Measurements from ENCODE around the gene ERBB3.
A peak's percentile ranks its signal among the peaks of the same experiment; 100 is the strongest.
"Not testable (repeated sequence)": the region's sequence is repeated elsewhere in the genome, so short reads cannot be mapped to it uniquely, and the experiment has no call there.

Gene ERBB3

DNA sequence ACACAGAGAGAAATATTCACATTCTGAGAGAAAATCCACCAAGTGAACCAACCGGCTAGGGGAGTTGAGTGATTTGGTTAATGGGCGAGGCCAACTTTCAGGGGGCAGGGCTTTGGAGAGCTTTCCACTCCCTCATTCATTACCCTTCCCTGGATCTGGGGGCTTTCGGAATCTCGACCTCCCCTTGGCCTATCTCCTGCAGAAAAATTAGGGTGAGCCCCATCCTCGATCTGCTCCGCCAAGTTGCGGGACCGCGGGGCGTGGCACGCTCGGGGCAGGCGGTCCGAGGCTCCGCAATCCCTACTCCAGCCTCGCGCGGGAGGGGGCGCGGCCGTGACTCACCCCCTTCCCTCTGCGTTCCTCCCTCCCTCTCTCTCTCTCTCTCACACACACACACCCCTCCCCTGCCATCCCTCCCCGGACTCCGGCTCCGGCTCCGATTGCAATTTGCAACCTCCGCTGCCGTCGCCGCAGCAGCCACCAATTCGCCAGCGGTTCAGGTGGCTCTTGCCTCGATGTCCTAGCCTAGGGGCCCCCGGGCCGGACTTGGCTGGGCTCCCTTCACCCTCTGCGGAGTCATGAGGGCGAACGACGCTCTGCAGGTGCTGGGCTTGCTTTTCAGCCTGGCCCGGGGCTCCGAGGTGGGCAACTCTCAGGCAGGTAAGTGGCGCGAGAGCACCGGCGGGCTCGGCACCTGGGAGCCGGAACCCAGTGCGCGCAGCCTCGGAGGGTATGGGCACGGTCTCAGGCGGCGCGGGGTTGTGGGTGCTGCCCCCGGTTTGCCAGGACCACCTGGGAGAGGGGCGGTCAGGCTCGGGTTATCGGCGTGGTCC, at the start of gene ERBB3:
Gene ERBB3 (plus strand): TSS at position 443 of the 833 bp plus-strand sequence. CDS start 136 bp downstream, at position 579.
- DNase-seq, result peak; percentile 90

DNA sequence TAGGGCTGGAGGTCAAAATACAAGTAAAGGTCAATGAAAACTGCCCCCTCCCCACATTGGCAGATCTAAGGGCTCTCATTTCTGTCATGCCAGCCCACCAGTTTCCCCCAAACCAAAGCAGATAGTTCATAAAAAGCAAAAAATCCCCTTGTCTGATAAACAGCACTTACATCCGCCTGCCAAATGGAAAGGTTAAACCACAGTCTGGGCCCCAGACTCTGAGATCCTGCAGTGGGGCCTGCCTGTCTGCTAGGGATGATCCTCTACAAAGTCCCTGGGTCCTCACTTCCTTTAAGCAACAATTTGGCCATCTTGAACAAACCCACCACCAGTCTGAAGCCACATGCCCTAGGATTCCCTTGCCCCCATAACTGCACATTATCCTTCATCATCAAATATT, 48.0 kb upstream of the ERBB3 start:
- DNase-seq, result no peak

DNA sequence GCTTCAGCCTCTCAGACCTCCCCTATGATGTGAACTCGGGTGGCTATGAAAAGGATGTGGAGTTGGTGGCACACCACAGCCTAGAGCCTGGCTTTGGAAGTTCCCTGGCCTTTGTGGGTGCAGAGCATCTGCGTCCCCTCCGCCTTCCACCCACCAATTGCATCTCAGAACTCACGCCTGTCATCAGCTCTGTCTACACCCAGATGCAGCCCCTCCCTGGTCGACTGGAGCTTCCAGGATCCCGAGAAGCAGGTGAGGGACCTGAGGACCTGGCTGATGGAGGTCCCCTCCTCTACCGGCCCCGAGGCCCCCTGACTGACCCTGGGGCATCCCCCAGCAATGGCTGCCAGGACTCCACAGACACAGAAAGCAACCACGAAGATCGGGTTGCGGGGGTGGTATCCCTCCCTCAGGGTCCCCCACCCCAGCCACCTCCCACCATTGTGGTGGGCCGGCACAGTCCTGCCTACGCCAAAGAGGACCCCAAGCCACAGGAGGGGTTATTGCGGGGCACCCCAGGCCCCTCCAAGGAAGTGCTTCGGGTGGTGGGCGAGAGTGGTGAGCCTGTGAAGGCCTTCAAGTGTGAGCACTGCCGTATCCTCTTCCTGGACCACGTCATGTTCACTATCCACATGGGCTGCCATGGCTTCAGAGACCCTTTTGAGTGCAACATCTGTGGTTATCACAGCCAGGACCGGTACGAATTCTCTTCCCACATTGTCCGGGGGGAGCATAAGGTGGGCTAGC, 45.2 kb upstream of the ERBB3 start:
- no peak for DNase-seq

DNA sequence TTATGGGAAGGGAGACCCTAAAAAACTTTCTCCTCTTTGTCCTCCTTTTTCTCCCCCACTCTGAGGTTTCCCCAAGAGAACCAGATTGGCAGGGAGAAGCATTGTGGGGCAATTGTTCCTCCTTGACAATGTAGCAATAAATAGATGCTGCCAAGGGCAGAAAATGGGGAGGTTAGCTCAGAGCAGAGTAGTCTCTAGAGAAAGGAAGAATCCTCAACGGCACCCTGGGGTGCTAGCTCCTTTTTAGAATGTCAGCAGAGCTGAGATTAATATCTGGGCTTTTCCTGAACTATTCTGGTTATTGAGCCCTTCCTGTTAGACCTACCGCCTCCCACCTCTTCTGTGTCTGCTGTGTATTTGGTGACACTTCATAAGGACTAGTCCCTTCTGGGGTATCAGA, 42.8 kb upstream of the ERBB3 start:
- no peak for DNase-seq

DNA sequence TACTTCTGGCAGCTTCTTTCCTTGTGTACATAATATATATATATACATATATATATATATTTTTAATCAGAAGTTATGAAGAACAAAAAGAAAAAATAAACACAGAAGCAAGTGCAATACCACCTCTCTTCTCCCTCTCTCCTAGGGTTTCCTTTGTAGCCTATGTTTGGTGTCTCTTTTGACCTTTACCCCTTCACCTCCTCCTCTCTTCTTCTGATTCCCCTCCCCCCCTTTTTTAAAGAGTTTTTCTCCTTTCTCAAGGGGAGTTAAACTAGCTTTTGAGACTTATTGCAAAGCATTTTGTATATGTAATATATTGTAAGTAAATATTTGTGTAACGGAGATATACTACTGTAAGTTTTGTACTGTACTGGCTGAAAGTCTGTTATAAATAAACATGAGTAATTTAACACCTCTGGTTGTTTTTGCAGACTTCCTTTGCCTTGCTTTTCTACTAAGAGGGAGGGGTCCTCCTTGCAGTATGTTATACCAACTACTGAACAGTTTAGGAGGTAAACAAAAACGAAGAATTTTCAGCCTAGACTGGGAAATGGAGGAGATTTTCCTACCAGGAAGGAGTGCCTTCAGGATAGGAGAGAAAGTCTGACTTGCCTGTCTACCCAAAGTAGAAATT, 41.8 kb upstream of the ERBB3 start:
- DNase-seq, result no peak

DNA sequence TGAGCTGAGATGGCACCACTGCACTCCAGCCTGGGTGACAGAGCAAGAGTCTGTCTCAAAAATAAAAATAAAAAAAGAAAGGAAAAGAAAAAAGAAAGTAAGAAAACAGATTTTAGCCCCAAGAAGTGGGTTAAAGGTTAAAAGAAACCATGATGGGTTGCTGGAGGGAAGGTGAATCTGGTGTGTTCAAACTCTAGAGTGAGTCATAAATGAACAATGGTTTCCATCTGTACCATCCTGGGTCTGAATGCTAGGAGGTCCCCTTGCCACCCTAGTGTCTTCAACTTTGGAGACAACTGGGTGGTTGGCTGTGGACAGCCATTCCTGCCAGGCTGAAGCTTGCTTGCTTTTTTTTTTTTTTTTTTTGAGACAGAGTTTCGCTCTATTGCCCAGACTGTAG, 39.8 kb upstream of the ERBB3 start:
- DNase-seq, result no peak

DNA sequence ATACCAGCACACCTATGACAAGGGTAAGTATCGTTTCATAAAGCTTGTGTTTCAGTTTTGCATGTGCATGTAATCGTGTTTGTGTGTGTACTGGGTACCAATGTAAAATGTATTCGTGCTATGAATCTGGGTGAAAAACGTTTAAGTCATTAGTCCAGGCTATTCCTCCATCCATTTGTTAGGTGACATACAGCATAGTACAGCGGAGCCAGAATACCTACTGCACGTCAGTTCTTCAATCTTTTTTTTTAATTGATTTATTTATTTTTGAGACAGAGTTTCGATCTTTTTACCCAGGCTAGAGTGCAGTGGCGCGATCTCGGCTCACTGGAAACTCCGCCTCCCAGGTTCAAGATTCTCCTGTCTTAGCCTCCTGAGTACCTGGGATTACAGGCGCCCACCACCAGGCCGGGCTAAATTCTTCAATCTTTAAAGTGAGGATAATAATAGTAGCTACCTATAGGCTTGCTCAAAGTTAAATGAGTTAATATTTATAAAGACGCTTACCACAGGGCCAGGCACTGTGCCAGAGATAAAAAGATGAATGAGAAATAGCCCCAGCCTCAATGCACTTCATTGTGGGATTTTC, 38.9 kb upstream of the ERBB3 start:
- DNase-seq, result no peak

DNA sequence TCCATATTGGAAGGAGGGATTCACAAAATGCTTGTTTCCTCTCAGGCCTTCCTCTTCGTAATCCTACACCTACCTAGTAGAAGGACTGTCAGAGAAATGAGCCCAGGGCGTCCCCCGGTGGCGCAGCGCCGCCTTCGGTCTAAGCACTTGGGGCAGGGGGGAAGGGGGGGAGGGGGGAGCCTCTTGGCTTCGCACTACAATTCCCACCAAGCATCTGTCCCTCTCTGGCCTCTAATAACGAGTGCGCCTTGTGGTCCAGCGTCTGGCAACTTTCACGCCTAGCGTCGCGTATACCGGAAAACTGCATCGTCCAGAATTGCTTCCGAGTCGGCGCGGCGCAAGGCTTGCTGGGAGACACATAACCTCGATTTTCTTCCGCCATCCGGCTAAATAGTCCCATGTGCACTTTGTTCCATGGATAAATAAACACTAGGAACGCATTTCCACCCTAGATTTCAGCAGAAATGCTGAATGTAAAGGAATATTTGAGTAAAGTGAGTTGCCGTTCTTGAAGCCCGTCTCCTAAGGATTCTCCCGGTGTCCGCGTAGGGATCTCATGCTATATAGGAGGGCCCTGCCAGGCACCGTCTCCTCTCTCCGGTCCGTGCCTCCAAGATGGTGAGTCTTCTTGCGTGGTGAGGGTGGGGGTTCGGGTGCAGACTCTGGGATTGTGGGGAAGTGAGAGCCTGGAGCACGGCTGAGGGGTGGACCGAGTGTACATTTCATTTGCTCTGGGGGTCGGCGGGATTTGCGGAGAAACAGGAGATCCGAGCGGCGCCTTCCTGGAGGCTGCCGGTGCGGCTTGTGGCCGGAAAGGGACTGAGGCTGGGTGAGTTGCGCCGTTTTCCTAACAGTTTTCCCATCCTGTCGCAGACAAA, 38.2 kb upstream of the ERBB3 start, which contains the start of gene RPS26:
Gene RPS26 (plus strand): TSS at position 367 of the 878 bp plus-strand sequence. CDS start 249 bp downstream, at position 616.
- peak; percentile 99 for DNase-seq

DNA sequence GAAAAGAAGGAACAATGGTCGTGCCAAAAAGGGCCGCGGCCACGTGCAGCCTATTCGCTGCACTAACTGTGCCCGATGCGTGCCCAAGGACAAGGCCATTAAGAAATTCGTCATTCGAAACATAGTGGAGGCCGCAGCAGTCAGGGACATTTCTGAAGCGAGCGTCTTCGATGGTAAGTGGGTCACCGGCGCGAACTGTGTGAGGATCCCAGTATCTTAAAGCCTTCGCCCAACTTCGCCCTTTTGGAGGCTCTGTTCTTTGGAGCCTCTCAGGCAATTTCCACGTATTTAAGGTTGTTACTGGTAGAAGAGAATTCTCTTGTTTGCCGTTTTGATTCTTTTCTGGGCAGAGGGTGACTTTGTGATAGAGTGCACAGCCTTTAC, 37.5 kb upstream of the ERBB3 start:
- not testable (repeated sequence) for DNase-seq

DNA sequence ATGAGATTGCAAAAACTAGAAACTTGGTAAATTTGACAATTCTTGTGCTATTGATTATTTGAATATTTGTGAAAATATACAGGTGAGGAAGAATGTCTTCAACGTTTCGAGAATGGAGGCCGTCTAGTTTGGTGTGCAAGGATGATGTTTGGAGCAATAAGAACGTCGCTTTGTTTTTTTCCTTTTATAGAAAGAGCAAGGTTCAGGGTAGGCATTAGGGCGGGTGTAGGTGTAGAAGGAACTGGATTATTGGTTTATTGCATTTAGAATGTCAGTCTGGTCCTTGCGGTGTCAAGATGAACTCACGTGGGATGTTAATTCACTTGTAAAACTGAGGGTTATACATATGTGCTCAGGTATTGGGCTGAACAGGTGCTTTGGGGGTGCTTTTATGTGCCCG, 37.1 kb upstream of the ERBB3 start:
- no peak for DNase-seq

DNA sequence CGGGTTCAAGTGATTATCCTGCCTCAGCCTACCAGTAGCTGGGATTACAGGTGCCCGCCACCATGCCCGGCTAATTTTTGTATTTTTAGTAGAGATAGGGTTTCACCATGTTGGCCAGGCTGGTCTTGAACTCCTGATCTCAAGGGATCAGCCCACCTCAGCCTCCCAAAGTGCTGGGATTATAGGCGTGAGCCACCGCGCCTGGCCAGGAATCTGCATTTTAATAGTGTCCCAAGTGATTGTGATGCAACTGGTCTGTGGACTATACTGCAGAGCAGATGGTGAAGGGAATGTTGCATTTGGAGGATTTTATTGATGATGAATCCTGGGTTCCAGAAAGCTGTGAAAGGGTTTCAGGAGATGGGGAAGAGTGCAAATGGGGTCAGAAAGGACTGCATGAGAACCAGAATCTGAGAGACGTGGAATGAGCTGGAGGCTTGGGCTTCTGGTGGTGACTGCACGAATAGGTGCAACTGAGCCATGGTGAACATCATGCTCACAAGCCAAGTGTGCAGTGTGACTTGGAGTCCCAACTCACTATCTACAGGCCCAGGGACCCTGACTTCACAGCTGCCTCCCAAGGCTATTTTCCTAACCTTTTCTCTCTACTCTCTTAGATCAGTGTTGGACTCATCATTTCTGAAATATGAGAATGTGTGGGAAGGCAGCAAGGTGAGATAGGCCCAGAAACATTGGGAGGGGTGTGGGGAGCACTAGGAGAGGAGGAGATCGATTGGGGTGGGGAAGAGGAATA, 33.8 kb upstream of the ERBB3 start:
- DNase-seq, result peak; percentile 13

DNA sequence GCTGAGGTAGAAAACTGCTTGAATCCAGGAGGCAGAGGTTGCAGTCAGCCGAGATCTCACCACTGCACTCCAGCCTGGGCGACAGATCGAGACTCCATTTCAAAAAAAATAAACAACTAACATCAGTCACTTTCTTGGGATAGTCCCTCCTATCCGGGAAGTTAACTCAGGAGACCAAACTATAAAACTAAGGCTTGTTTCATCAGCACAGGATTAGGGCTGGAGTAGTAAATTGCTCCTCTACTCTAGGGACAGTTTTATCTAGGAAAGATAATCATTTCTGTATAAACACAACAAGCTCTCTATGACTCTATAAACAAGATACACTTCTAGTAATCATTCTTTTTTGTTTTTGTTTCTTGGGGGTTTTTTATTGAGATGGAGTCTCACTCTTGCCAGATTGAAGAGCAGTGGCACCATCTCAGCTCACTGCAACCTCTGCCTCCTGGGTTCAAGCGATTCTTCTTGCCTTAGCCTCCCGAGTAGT, 26.5 kb upstream of the ERBB3 start:
- no peak for DNase-seq

DNA sequence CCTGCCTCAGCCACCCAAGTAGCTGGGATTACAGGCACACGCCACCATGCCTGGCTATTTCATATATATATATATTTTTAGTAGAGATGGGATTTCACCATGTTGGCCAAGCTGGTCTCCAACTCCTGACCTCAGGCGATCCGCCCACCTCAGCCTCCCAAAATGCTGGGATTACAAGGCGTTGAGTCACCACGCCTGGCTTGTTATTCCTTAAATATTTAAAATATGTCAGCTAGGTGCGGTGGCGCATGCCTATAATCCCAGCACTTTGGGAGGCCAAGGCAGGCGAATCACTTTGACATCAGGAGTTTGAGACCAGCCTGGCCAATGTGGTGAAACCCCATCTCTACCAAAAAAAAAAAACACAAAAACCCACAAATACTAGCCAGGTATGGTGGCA, 20.0 kb upstream of the ERBB3 start:
- peak; percentile 90 for DNase-seq

DNA sequence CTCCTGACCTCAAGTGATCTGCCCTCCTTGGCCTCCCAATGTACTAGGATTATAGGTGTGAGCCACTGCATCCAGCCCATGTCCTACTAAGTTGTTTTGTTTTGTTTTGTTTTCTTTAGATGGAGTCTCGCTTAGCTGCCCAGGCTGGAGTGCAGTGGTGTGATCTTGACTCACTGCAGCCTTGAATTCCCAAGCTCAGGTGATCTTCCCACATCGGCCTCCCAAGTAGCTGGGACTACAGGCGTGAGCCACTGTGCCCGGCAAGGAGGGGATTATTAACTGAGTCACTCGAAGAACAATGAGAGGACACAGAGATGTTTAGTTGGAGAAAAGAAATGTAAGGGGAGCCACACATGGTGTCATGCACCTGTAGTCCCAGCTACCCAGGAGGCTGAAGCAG, 18.0 kb upstream of the ERBB3 start:
- DNase-seq, result no peak

DNA sequence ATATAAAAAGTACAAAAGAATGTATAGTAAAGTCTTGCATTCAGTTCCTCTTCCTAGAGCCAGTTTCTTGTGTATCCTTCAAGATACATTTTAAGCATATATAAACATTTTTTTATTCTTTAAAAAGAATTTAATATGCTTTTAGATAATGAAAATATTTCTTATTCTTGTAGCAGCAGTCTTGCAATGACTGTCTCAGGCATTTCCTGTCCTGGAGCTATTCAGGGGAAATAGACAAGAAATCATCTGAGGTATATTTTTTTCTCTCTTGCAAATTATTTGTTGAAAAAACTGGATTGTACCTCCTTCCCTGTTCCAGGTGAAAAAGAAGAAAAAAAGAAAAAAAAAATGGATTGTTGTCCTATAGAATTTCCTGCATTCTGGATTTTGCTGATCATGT, 17.0 kb upstream of the ERBB3 start:
- DNase-seq, result no peak

DNA sequence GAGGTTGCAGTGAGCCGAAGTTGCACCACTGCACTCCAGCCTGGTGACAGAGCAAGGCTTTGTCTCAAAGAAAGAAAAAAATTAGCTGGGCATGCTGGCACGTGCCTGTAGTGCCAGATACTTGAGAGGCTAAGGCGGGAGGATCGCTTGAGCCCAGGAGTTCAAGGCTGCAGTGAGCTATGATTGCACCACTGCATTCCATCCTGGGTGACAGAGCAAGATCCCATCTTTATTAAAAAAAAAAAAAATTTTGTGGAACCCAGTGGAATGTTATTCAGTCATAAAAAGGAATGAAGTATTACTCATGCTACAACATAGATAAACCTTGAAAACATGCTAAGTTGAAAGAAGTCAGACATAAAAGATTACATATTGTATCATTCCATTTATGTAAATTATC, 8.3 kb upstream of the ERBB3 start:
- DNase-seq, result peak; percentile 77

DNA sequence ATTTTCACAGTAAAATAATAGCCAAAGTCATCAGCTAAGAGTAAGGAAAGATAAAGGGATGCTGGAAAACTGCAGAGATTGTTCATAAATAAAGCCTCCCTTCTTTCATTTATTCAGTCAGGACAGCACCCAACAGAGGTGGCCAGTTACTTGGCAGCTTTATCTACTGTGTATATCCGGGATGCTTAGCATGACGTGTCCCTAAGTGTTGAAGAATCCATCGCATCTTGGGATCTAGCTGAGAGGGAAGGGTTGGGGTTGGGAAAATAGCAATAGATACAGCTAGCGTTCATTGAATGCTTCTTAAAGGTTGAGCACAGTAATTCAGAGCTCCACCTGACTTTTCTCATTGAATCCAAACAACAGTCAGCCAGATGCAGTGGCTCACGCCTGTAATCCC, 5.6 kb upstream of the ERBB3 start:
- no peak for DNase-seq

DNA sequence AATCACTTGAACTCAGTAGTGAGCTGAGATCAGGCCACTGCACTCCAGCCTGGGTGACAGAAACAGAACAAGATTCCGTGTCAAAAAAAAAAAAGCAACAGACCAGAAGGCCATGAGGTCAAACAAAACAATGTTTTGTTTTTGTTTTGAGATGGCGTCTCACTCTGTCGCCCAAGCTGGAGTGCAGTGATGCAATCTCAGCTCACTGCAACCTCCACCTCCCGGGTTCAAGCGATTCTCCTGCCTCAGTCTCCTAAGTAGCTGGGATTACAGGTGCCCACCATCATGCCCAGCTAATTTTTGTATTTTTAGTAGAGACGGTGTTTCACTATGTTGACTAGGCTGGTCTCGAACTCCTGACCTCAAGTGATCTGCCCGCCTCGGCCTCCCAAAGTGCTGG, 2.0 kb upstream of the ERBB3 start:
- DNase-seq, result not testable (repeated sequence)

DNA sequence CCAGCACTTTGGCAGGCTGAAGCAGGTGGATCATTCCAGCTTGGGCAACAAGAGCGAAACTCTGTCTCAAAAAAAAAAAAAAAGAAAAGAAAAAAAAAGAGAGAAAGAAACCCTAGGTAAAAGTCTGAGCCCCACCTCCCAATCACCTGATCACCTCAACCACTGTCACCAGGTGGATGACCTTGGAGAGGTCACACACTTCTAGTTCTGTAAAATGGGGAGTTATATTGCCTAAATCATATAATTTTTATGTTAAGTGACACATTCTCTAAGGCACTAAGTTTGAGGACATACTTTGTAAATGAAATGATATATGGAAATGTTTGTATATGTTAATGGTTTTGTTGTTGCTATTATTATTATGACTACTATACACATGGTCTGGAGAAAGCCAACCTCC, 1.5 kb upstream of the ERBB3 start:
- DNase-seq, result no peak

DNA sequence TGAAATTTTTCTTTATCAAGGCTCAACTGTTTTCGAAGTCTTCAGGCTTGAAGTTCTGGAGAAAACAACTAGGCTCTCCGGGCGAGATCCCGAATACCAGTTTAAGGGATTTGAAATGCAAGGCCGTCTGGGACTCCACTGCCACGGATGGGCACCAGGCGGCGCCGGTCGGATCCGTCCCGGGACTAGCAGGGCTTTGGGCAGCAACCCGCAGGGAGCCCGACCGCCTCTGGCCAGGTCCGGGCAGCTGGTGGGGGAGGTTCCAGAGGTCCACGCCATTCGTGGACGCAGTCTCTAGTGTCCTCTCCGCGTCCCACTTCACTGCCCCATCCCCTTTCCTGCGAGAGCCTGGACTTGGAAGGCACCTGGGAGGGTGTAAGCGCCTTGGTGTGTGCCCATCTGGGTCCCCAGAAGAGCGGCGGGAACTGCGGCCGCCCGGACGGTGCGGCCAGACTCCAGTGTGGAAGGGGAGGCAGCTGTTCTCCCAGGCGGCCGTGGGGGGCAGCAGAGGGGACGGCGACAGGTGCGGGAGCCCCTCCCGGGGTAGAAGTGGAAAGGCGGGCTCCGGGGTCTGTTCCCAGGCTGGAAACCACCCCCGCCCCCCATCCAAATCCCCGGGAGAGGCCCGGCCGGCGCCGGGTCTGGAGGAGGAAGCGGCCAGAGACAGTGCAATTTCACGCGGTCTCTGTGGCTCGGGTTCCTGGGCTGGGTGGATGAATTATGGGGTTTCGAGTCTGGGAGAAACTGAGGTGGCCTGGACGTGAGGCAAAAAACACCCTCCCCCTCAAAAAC, 838 bp upstream of the ERBB3 start:
- DNase-seq, result peak; percentile 88

Data from EL (cell line).